IMR-90 (cell line): ENCODE data around the gene TAPBP. TPM values are rescaled to one million over a fixed set of nuclear protein-coding genes. Genes with fewer than 3 reads are reported as not detected.

ENCODE experiments used
- ATAC-seq: fragments of 200-7000 bp; cut with Tn5 transposase; 2 replicates; pipeline ENCODE4 v1.9.1; 2020; ENCODE audit warnings: low read depth, mild to moderate bottlenecking, moderate library complexity
- BruUV-seq: library from RNA; stranded (reverse); fragments of 400-500 nt; replicated peaks from 2 replicates; lab custom pipeline; 2021; lab: Mats Ljungman, UMichigan
- CTCF ChIA-PET: fragments of 300-600 bp; formaldehyde crosslinking; extraction: SDS; loops from one replicate; lab custom pipeline; 2021; ENCODE audit warnings: antibody characterized with exemption; lab: Yijun Ruan, JAX
- POLR2A ChIA-PET: fragments of 300-600 bp; sonication (Branson Sonifier 250); formaldehyde crosslinking; loops from one replicate; lab custom pipeline; 2022; ENCODE audit warnings: antibody characterized with exemption; ENCODE audit not compliant: unreplicated experiment; lab: Charles Lee
- DNase-seq: peaks from one replicate; pipeline ENCODE4 v3.0.0; 2013
- H2AFZ ChIP-seq: replicated peaks from 2 replicates; pipeline ENCODE3; 2013; ENCODE audit warnings: low read length, mild to moderate bottlenecking; ENCODE audit not compliant: poor library complexity
- H2AK5ac ChIP-seq: 2 replicates; pipeline ENCODE4 v1.6.1; 2013; ENCODE audit warnings: low read depth, low read length, inconsistent platforms
- H2AK9ac ChIP-seq: replicated peaks from 2 replicates; pipeline ENCODE3; 2013; ENCODE audit warnings: mild to moderate bottlenecking, low read depth, low read length, moderate library complexity; ENCODE audit not compliant: poor library complexity
- H2BK120ac ChIP-seq: 2 replicates; pipeline ENCODE4 v1.6.1; 2013; ENCODE audit warnings: low read depth, low read length, inconsistent platforms
- H2BK15ac ChIP-seq: 3 replicates; pipeline ENCODE4 v1.6.1; 2013; ENCODE audit warnings: low read depth, low read length, inconsistent platforms
- H2BK20ac ChIP-seq: 2 replicates; pipeline ENCODE4 v1.6.1; 2013; ENCODE audit warnings: low read depth, mild to moderate bottlenecking, inconsistent platforms, low read length, moderate library complexity
- H2BK5ac ChIP-seq: 2 replicates; pipeline ENCODE4 v1.6.1; 2013; ENCODE audit warnings: mild to moderate bottlenecking, low read depth, low read length, inconsistent platforms; ENCODE audit not compliant: poor library complexity, severe bottlenecking
- H3K14ac ChIP-seq: replicated peaks from 2 replicates; pipeline ENCODE4 v1.6.1; 2013; ENCODE audit warnings: low read depth, low read length, inconsistent platforms
- H3K18ac ChIP-seq: 2 replicates; pipeline ENCODE4 v1.6.1; 2013; ENCODE audit warnings: low read depth, low read length, control low read depth
- H3K23ac ChIP-seq: 2 replicates; pipeline ENCODE4 v1.6.1; 2013; ENCODE audit warnings: low read depth, low read length, inconsistent platforms
- H3K27ac ChIP-seq: 2 replicates; pipeline ENCODE4 v1.5.1; 2013; ENCODE audit warnings: mild to moderate bottlenecking, control low read depth, low read length; ENCODE audit not compliant: insufficient read depth
- H3K27me3 ChIP-seq: 2 replicates; pipeline ENCODE4 v1.6.1; 2013; ENCODE audit warnings: low read length; ENCODE audit not compliant: control insufficient read depth, insufficient read depth
- H3K36me3 ChIP-seq: 2 replicates; pipeline ENCODE4 v1.6.1; 2013; ENCODE audit warnings: low read length, mixed read lengths; ENCODE audit not compliant: control insufficient read depth, insufficient read depth
- H3K4ac ChIP-seq: 2 replicates; pipeline ENCODE4 v1.6.1; 2013; ENCODE audit warnings: low read depth, low read length, inconsistent platforms
- H3K4me1 ChIP-seq: 2 replicates; pipeline ENCODE4 v1.6.1; 2013; ENCODE audit warnings: low read length, mixed read lengths; ENCODE audit not compliant: control insufficient read depth, insufficient read depth
- H3K4me2 ChIP-seq: 2 replicates; pipeline ENCODE4 v1.6.1; 2013; ENCODE audit warnings: low read depth, mild to moderate bottlenecking, control low read depth, low read length, moderate library complexity
- H3K4me3 ChIP-seq: 2 replicates; pipeline ENCODE4 v1.5.1; 2013; ENCODE audit warnings: low read depth, mild to moderate bottlenecking, control low read depth, low read length, moderate library complexity; ENCODE audit not compliant: insufficient read depth
- H3K56ac ChIP-seq: 2 replicates; pipeline ENCODE4 v1.6.1; 2013; ENCODE audit warnings: low read length, inconsistent platforms; ENCODE audit not compliant: insufficient read depth; ENCODE audit errors: extremely low read depth
- H3K79me1 ChIP-seq, 2 experiments: 2 replicates each; pipeline ENCODE4 v1.6.1; 2013; ENCODE audit warnings: low read length in 2 of 2, inconsistent platforms in 1 of 2, low read depth in 1 of 2
- H3K9ac ChIP-seq: 2 replicates; pipeline ENCODE4 v1.6.1; 2013; ENCODE audit warnings: low read depth, low read length, control low read depth
- H3K9me1 ChIP-seq: 2 replicates; pipeline ENCODE4 v1.6.1; 2013; ENCODE audit warnings: low read length, inconsistent platforms; ENCODE audit not compliant: insufficient read depth
- H3K9me3 ChIP-seq: 2 replicates; pipeline ENCODE4 v1.6.1; 2013; ENCODE audit warnings: low read length; ENCODE audit not compliant: control insufficient read depth, insufficient read depth
- H4K20me1 ChIP-seq: 2 replicates; pipeline ENCODE4 v1.6.1; 2013; ENCODE audit warnings: low read length, inconsistent platforms; ENCODE audit not compliant: insufficient read depth
- H4K5ac ChIP-seq: 2 replicates; pipeline ENCODE4 v1.6.1; 2013; ENCODE audit warnings: mild to moderate bottlenecking, low read depth, low read length, control low read depth
- H4K8ac ChIP-seq, 2 experiments: 2 replicates each; pipeline ENCODE4 v1.6.1; 2013; ENCODE audit warnings: low read depth in 2 of 2, low read length in 2 of 2, control low read depth in 1 of 2, inconsistent platforms in 1 of 2
- H4K91ac ChIP-seq: 2 replicates; pipeline ENCODE4 v1.6.1; 2013; ENCODE audit warnings: low read depth, low read length, inconsistent platforms; ENCODE audit not compliant: insufficient read depth
- BHLHE40 ChIP-seq: fragments of 150-350 bp; IDR thresholded peaks from 2 replicates; pipeline ENCODE4 v1.6.1; 2016; ENCODE audit warnings: mild to moderate bottlenecking, low read depth, low read length
- CEBPB ChIP-seq: IDR thresholded peaks from 2 replicates; pipeline ENCODE4 v1.6.1; 2012; ENCODE audit warnings: low read depth, low read length, improper control_type of control experiment
- CHD1 ChIP-seq: IDR thresholded peaks from 2 replicates; pipeline ENCODE4 v1.6.1; 2012; ENCODE audit warnings: low read depth, low read length, improper control_type of control experiment
- CTCF ChIP-seq: conservative IDR thresholded peaks from 2 replicates; pipeline ENCODE4 v1.5.1; 2012; ENCODE audit warnings: mild to moderate bottlenecking, low read depth, low read length, improper control_type of control experiment
- ELK1 ChIP-seq: fragments of 150-350 bp; IDR thresholded peaks from 2 replicates; pipeline ENCODE4 v1.6.1; 2016; ENCODE audit warnings: low read depth, mild to moderate bottlenecking, low read length, moderate library complexity, borderline replicate concordance
- FOS ChIP-seq: fragments of 150-350 bp; IDR thresholded peaks from 2 replicates; pipeline ENCODE4 v1.6.1; 2016; ENCODE audit warnings: low read depth, low read length
- MAFK ChIP-seq: IDR thresholded peaks from 2 replicates; pipeline ENCODE4 v1.6.1; 2012; ENCODE audit warnings: low read depth, low read length, improper control_type of control experiment
- MAZ ChIP-seq: IDR thresholded peaks from 2 replicates; pipeline ENCODE4 v1.6.1; 2012; ENCODE audit warnings: low read depth, mild to moderate bottlenecking, low read length, improper control_type of control experiment, moderate library complexity, borderline replicate concordance
- MXI1 ChIP-seq: IDR thresholded peaks from 2 replicates; pipeline ENCODE4 v1.6.1; 2012; ENCODE audit warnings: low read depth, mild to moderate bottlenecking, low read length, moderate library complexity, borderline replicate concordance
- NFE2L2 ChIP-seq: fragments of 150-350 bp; IDR thresholded peaks from 2 replicates; pipeline ENCODE4 v1.6.1; 2016; ENCODE audit warnings: low read depth, mild to moderate bottlenecking, low read length
- POLR2A ChIP-seq: IDR thresholded peaks from 2 replicates; pipeline ENCODE4 v1.6.1; 2012; ENCODE audit warnings: mild to moderate bottlenecking, low read depth, low read length
- RAD21 ChIP-seq: IDR thresholded peaks from 2 replicates; pipeline ENCODE4 v1.6.1; 2012; ENCODE audit warnings: low read length, improper control_type of control experiment
- RCOR1 ChIP-seq: IDR thresholded peaks from 2 replicates; pipeline ENCODE4 v1.6.1; 2012; ENCODE audit warnings: mild to moderate bottlenecking, low read length, improper control_type of control experiment; ENCODE audit not compliant: insufficient replicate concordance
- RFX5 ChIP-seq: IDR thresholded peaks from 2 replicates; pipeline ENCODE4 v1.8.0; 2012; ENCODE audit warnings: low read depth, mild to moderate bottlenecking, low read length, moderate library complexity
- SMC3 ChIP-seq: fragments of 150-350 bp; IDR thresholded peaks from 2 replicates; pipeline ENCODE4 v1.6.1; 2016; ENCODE audit warnings: low read depth, mild to moderate bottlenecking, antibody characterized with exemption, low read length, moderate library complexity
- USF2 ChIP-seq: fragments of 150-350 bp; IDR thresholded peaks from 2 replicates; pipeline ENCODE4 v1.6.1; 2017; ENCODE audit warnings: mild to moderate bottlenecking, antibody characterized with exemption, low read length, low read depth
- WGBS, 2 experiments: methylation state at CpG; one replicate each; pipeline versions ENCODE4 v1.1.5 to v1.1.7; 2013; ENCODE audit warnings: missing lambda C conversion rate in 2 of 2; ENCODE audit not compliant: insufficient read length in 1 of 2; ENCODE audit errors: extremely low coverage in 2 of 2; 5-methylcytosine and 5-hydroxymethylcytosine counted together
- dilution Hi-C: fragments of 300-500 bp; cut with HindIII; formaldehyde crosslinking; loops from one replicate; pipeline ENCODE4 v1.14.3; 2018; ENCODE audit warnings: low sequenced_read_pairs; ENCODE audit not compliant: unreplicated experiment
- in situ Hi-C: fragments of 300-500 bp; cut with MboI; formaldehyde crosslinking; loops from 3 replicates; pipeline ENCODE4 v1.14.3; 2019; ENCODE audit warnings: low sequenced_read_pairs, inconsistent platforms, mixed read lengths
- intact Hi-C: fragments of 100-400 bp; cut with micrococcal nuclease; formaldehyde crosslinking; loops from 2 replicates; pipeline ENCODE4 v1.10.0; 2022
- polyA plus RNA-seq, 3 experiments: library from polyadenylated mRNA; depleted of rRNA; stranded (reverse); fragments of >200 nt; gene quantifications; 2 replicates each; pipeline ENCODE4 v1.2.3, GENCODE V29; 2012; ENCODE audit warnings: low replicate concordance in 1 of 3
- total RNA-seq: library from RNA; depleted of rRNA; stranded (reverse); fragments of >200 nt; gene quantifications from 2 replicates; pipeline ENCODE4 v1.2.3, GENCODE V29; 2012

TAPBP gene
- total and polyA plus RNA-seq, 2 of the 4 experiments (the other 2 are of a cell fraction): 13.1 to 63.3 TPM

- ATAC-seq (no peak), DNase-seq (no peak)
- TF ChIP-seq USF2 (no peak), RFX5 (no peak), MAZ (no peak), SMC3 (no peak), POLR2A (no peak), CTCF (no peak), ELK1 (no peak), CHD1 (no peak), RCOR1 (no peak), FOS (no peak), BHLHE40 (no peak), RAD21 (no peak), MXI1 (no peak), CEBPB (no peak), MAFK (no peak), NFE2L2 (no peak)
- POLR2A ChIA-PET: no interaction called here
- Histone ChIP-seq H3K4ac (no peak overlapping the region), H3K9me1 (no peaks in the 10 kb centered on the region), H2BK120ac (no peak overlapping the region), H3K4me1 (no peaks in the 10 kb centered on the region), H3K9ac (no peak overlapping the region), H4K5ac (no peak overlapping the region), H3K9me3 (no peaks in the 10 kb centered on the region), H3K36me3 (peaks cover 19% of the 10 kb centered on the region), H3K18ac (no peak overlapping the region), H3K4me2 (no peak overlapping the region), H2BK15ac (no peak overlapping the region), H2BK5ac (no peak overlapping the region), H2AK5ac (no peak overlapping the region), H4K91ac (no peak overlapping the region), H2AK9ac (no peak overlapping the region), H2AFZ (no peak overlapping the region), H3K79me1 (peaks cover 14 to 58% of the 10 kb centered on the region in 2 experiments), H3K23ac (no peak overlapping the region), H4K20me1 (peaks cover 13% of the 10 kb centered on the region; the same call in 1 of the 2 replicates), H3K56ac (no peak overlapping the region), H3K27ac (no peak overlapping the region), H3K14ac (no peak overlapping the region), H2BK20ac (no peak overlapping the region), H4K8ac (no peak overlapping the region), H3K27me3 (no peaks in the 10 kb centered on the region), H3K4me3 (no peak overlapping the region)
- 57% methylated on average over 1 of the region's 4 CpGs; no CpG with 5 or more reads in 1 of the 2 experiments for WGBS, 2 experiments
- intact Hi-C loops (no loop called here), in situ Hi-C loops (no loop called here), dilution Hi-C loops (no loop called here)
- no TSS peak for BruUV-seq
- CTCF ChIA-PET: no interaction called here
These were observed 7.5 kb downstream of the TAPBP start for GRCh38 chr6:33306356-33306755.
